K562 (cell line): Measurements from ENCODE around the gene ZNF595. TPM values are rescaled to one million over a fixed set of nuclear protein-coding genes. Genes with fewer than 3 reads are reported as not detected.
"Not testable (repeated sequence)": the region's sequence is repeated elsewhere in the genome, so short reads cannot be mapped to it uniquely, and the experiment has no call there.

ENCODE experiments used
- ATAC-seq: fragments of 200-7000 bp; cut with Tn5 transposase; 3 replicates; pipeline ENCODE4 v1.9.1; 2020; ENCODE audit warnings: moderate library complexity
- BruUV-seq: library from RNA; stranded (reverse); fragments of 400-500 nt; replicated peaks from 2 replicates; lab custom pipeline; 2021; lab: Mats Ljungman, UMichigan
- CTCF ChIA-PET: fragments of 300-600 bp; formaldehyde crosslinking; extraction: SDS; loops from one replicate; lab custom pipeline; 2021; ENCODE audit warnings: low intra/inter-chr PET ratio; lab: Yijun Ruan, JAX
- POLR2A ChIA-PET: fragments of 300-600, 350-650 bp; sonication (Branson Sonifier 250); formaldehyde crosslinking; extraction: SDS; loops from one replicate; lab custom pipeline; 2021; ENCODE audit warnings: antibody characterized with exemption, inconsistent platforms; lab: Yijun Ruan, JAX
- DNase-seq, 4 experiments: peaks; one replicate each; pipeline versions ENCODE4 v3.0.0 to v3.0.0-alpha.2; 2011 to 2018; ENCODE audit warnings: low spot score in 3 of 4, mixed read lengths in 3 of 4; ENCODE audit errors: extremely low read depth in 1 of 4
- FAIRE-seq: peaks from 2 replicates; lab custom pipeline; 2011; peaks lifted over from hg19 to GRCh38; lab: Jason Lieb, UNC
- H2AFZ ChIP-seq: 2 replicates; pipeline ENCODE4 v1.6.0; 2011; ENCODE audit warnings: low read depth, low read length, control low read depth, inconsistent platforms
- H3K27ac ChIP-seq: fragments of 200-600 bp; 3 replicates; pipeline ENCODE4 v1.8.0; 2011; ENCODE audit warnings: low read depth, mild to moderate bottlenecking, control low read depth, inconsistent platforms, low read length, moderate library complexity, mixed read lengths; ENCODE audit errors: extremely low read depth
- H3K27me3 ChIP-seq, 2 experiments: fragments of 300-600 bp in 1 of 2; 2 replicates in 1 of 2; 3 replicates in 1 of 2; pipeline versions ENCODE4 v1.6.0 to v1.8.0; 2011; ENCODE audit warnings: inconsistent platforms in 2 of 2, low read length in 2 of 2, mild to moderate bottlenecking in 1 of 2, mixed read lengths in 1 of 2, moderate library complexity in 1 of 2; ENCODE audit not compliant: control insufficient read depth in 2 of 2, insufficient read depth in 2 of 2
- H3K36me3 ChIP-seq: fragments of 300-600 bp; 3 replicates; pipeline ENCODE4 v1.8.0; 2011; ENCODE audit warnings: mild to moderate bottlenecking, low read length, inconsistent platforms; ENCODE audit not compliant: control insufficient read depth, insufficient read depth
- H3K4me1 ChIP-seq, 2 experiments: fragments of 200-600 bp in 1 of 2; replicated peaks in 1 of 2; 2 replicates in 1 of 2; 3 replicates in 1 of 2; pipeline versions ENCODE4 v1.5.1 to v1.8.0; 2011; ENCODE audit warnings: inconsistent platforms in 2 of 2, low read length in 2 of 2, mild to moderate bottlenecking in 1 of 2, mixed read lengths in 1 of 2, moderate library complexity in 1 of 2; ENCODE audit not compliant: control insufficient read depth in 2 of 2, insufficient read depth in 2 of 2
- H3K4me2 ChIP-seq: 2 replicates; pipeline ENCODE4 v1.6.1; 2011; ENCODE audit warnings: low read length, control low read depth, inconsistent platforms, mixed read lengths; ENCODE audit not compliant: insufficient read depth
- H3K4me3 ChIP-seq: fragments of 200-600 bp; sonication (generic), shearing (Covaris generic); 2 replicates; pipeline ENCODE4 v1.5.1; 2016; ENCODE audit warnings: control low read depth, inconsistent platforms
- H3K79me2 ChIP-seq: fragments of 200-600 bp; 3 replicates; pipeline ENCODE4 v1.8.0; 2011; ENCODE audit warnings: low read length, inconsistent platforms; ENCODE audit not compliant: control insufficient read depth, insufficient read depth
- H3K9ac ChIP-seq, 2 experiments: 2 replicates each; pipeline versions ENCODE4 v1.6.0 to v1.6.1; 2011; ENCODE audit warnings: low read depth in 2 of 2, low read length in 2 of 2, control low read depth in 1 of 2, inconsistent platforms in 1 of 2, mild to moderate bottlenecking in 1 of 2, mixed read lengths in 1 of 2; ENCODE audit not compliant: insufficient read depth in 1 of 2
- H3K9me1 ChIP-seq: one replicate; pipeline ENCODE4 v1.6.0; 2011; ENCODE audit warnings: inconsistent platforms, mild to moderate bottlenecking, low read length, moderate library complexity; ENCODE audit not compliant: control insufficient read depth, insufficient read depth
- H3K9me3 ChIP-seq: replicated peaks from 2 replicates; pipeline ENCODE4 v1.5.1; 2011; ENCODE audit warnings: low read depth, low read length, inconsistent platforms; ENCODE audit not compliant: control insufficient read depth, insufficient read depth
- H4K20me1 ChIP-seq: replicated peaks from 2 replicates; pipeline ENCODE4 v1.6.1; 2011; ENCODE audit warnings: low read length, inconsistent platforms, mixed read lengths; ENCODE audit not compliant: control insufficient read depth, insufficient read depth
- CREBBP ChIP-seq: IDR thresholded peaks from one replicate; pipeline ENCODE4 v1.6.1; 2012; ENCODE audit warnings: low read depth, mild to moderate bottlenecking, control low read depth, inconsistent platforms, low read length
- HMBOX1 ChIP-seq: sonication (generic); IDR thresholded peaks from 2 replicates; pipeline ENCODE4 v1.6.1; 2016
- MAFF ChIP-seq: IDR thresholded peaks from 2 replicates; pipeline ENCODE4 v1.6.1; 2012; ENCODE audit warnings: low read length, improper control_type of control experiment
- WGBS: fragments of 100-300 bp; shearing (Covaris generic); methylation state at CpG from one replicate; pipeline ENCODE4 v1.1.6; 2016; ENCODE audit warnings: low coverage, mixed read lengths; ENCODE audit not compliant: insufficient coverage; ENCODE audit errors: missing lambda C conversion rate; 5-methylcytosine and 5-hydroxymethylcytosine counted together
- in situ Hi-C: fragments of 300-500 bp; cut with MboI; formaldehyde crosslinking; loops from 4 replicates; pipeline ENCODE4 v1.15.0; 2018; ENCODE audit warnings: inconsistent platforms, mixed read lengths
- intact Hi-C: fragments of 100-400 bp; cut with micrococcal nuclease; formaldehyde crosslinking; loops from 2 replicates; pipeline ENCODE4 v1.14.2; 2022
- polyA plus RNA-seq, 8 experiments: library from polyadenylated mRNA; depleted of rRNA in 4 of 8; stranded (reverse) in 5 of 8; unstranded in 3 of 8; fragments of >200 nt; fragmentation: Nextera tagmentation in 2 of 8; fragmentation: Illumina TruSeq in 1 of 8; extraction: Ambion mirVana in 2 of 8; extraction: Trizol in 1 of 8; gene quantifications; 2 replicates each; pipeline versions ENCODE4 v1.2.1 to v1.2.3, GENCODE V29; 2011 to 2014; ENCODE audit warnings: inconsistent platforms in 1 of 8, missing spikeins in 1 of 8
- total RNA-seq, 7 experiments: library from RNA; depleted of rRNA in 6 of 7; stranded (reverse); fragments of >200 nt in 6 of 7; fragmentation: Illumina TruSeq in 2 of 7; extraction: Trizol in 2 of 7; gene quantifications; 2 replicates each; pipeline versions ENCODE4 v1.2.1 to v1.2.3, GENCODE V29; 2011 to 2021; ENCODE audit warnings: low replicate concordance in 1 of 7

ZNF595 gene
- total and polyA plus RNA-seq, 9 of the 15 experiments (the other 6 are each of a cell fraction or from before 2014, with no cell fraction given) = 116 to 632 (median 237) TPM

- DNase-seq, H3K27me3 ChIP-seq, H3K36me3 ChIP-seq, H3K9me1 ChIP-seq, POLR2A ChIA-PET, BruUV-seq, intact Hi-C loops, in situ Hi-C loops, H3K4me3 ChIP-seq, H3K9ac ChIP-seq, H3K4me1 ChIP-seq, FAIRE-seq, H3K4me2 ChIP-seq, H3K79me2 ChIP-seq, CTCF ChIA-PET, H4K20me1 ChIP-seq, ATAC-seq, H2AFZ ChIP-seq, H3K9me3 ChIP-seq, H3K27ac ChIP-seq: not testable (repeated sequence)
- WGBS = 69% methylated on average over 15 of the region's 90 CpGs
- TF ChIP-seq MAFF = peak; percentile 23; the same call in 1 of the 2 replicates
- peak; percentile 64 for TF ChIP-seq HMBOX1
- peak; percentile 54 for TF ChIP-seq CREBBP
Observed at GRCh38 chr4:9937-10870, 42.9 kb upstream of the ZNF595 start.

- H3K9ac ChIP-seq, in situ Hi-C loops, CTCF ChIA-PET, H2AFZ ChIP-seq, POLR2A ChIA-PET, H3K9me3 ChIP-seq, H3K4me3 ChIP-seq, DNase-seq, H3K9me1 ChIP-seq, BruUV-seq, H3K4me2 ChIP-seq, H3K79me2 ChIP-seq, intact Hi-C loops, FAIRE-seq, H3K36me3 ChIP-seq, H3K4me1 ChIP-seq, H3K27me3 ChIP-seq, H4K20me1 ChIP-seq, H3K27ac ChIP-seq, ATAC-seq: not testable (repeated sequence)
- no CpG with 5 or more reads among the region's 123 CpGs for whole genome bisulfite sequencing
Observed at GRCh38 chr4:11095-11815, 41.9 kb upstream of the ZNF595 start.
